Inflammatory macrophage treated with lipopolysaccharide for 4 hours (primary cell): ENCODE measurements around the gene SGCA.

Source experiments
- DNase-seq: peaks from one replicate; pipeline ENCODE4 v3.0.0-alpha.2; 2020

The SGCA gene

GRCh38 chr17:50134206-50135110 is 31.3 kb upstream of the SGCA start:
- no peak for DNase-seq

DNA sequence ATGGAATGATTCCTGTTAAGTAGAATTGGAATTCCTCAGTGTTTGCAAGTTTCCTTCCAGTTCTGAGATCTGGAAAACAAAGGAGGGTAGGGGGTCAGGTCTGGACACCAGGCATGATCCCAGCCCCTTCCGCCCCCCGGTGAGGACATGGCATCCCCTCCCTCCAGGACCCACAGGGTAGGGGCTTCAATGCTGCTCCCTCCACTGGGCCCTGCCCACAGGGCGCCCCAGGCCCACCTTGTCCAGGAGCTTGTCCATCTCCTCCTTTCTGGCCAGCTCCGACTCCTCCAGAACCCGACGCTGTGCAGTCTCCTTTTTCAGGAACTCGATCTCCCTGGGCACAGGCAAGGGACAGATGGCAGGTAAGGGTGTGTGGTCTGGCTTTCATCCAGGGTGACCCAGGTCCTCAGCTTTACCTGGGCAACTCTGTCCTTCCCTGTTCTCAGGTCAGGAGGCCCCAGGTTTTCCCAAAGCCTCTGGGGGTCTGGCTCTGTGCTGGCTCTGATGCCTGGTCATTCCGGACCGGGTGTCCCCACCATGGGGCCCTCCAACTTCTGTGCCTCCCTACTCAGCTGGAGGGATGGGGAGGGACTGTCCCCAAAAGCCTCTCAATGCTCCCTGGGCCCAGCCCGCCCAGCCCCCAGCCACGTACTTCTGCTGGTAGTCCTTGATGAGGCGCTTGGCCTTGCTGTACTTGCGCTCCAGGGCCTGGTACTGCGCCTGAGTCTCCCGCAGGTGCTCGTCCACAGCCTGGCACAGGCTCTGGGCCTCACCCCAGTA is 30.3 kb upstream of the SGCA start:
- no peak for DNase-seq

DNA sequence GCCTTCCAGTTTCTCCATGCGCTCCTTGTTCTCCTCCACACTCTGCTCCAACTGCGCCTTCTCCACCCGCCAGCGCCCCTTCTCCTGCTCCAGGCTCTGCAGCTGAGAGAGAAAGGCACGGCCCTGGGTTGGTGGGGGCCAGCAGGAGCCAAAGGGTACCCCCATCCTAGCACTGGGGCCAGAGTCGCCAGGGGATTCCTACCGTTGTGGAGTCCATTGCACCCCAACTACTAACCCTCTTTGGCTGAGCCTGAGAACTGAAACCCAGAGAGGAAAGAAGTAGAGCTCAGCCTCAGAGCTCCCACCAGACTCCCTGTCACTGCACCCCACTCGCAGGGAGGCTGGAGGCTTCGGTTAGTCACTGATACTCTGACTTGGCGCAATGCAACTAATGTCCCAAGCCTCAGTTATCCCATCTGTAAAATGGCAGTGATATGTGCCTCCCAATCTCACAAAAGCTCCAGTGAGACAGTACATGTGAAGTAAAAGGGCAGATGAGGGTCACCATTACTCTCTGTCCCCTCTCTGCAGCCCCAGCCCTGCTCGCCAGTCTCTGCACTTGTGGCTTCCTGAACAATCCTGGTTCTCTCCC is 29.6 kb upstream of the SGCA start:
- DNase-seq, result no peak

GRCh38 chr17:50137042-50137441 is 28.8 kb upstream of the SGCA start:
- DNase-seq, result peak; percentile 56

DNA sequence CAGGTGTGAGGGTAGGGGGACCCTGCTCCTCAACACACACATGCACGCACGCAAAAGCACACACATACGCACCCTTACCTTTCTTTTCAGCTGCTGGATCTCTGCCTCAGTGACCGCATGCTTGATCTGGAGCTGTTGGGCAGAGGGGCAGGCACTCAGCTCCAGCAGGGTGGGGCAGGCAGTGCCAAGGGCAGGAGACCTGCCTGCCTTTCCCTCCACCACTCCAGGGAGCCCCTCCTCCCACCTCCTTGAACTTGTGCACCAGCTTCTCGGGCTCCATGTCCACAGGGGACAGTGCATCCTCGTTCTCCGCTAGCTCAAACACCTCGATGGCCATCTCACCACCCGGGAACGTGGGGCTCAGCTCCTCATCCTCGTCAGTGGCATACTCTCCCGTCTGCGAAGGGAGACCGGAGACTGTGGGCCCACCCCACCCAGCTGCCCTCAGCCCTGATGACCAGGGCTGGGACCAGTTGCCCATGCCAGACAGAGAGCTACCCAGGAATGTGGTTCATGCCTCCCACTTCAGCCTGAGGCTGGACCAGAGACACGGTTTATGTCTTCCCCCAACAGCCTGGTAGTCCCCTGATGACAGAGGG is 26.5 kb upstream of the SGCA start:
- no peak for DNase-seq

DNA sequence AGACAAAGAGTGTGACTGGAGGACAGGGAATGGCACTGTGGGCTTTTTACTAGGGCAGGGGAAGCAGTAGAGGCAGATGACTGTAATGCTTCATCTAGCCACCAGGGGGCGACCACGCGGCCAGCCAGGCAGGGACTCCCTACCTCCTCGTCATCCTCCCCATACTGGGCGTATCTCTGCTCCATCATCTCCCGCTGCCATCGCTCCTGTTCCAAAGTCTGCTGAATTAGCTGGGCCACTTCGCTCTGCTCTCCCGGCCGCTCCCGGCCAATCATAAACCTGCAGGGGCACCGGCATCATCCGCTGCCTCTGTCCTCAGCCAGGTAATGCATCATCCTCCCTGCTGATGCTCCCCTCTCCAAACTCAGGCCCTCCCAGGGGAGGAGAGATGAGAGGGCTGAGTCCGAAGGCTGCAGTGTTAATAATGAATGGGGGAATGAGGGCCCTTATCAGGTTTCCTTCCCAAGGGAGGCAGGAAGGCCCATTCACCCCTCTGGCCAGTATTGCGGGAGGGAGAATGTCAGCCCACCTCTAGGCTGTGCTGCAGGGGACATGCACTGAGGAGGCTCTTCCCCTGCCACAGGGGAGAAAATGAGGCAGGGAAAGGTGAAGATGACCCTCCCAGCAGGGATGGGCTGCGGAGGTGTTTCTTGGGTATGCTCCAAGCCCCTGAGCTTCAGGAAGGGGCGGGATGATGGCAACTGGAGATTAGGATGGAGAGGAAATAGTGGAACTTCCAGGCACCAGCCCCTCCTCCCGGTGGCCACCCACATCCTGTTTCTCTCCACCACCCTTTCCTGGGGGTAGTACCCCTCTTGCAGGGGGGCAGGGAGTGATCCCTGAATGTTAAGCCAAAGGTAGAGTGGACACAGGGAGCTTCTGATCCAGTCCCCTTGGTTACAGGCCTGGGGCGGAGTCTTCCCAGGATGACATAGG is 25.6 kb upstream of the SGCA start:
- DNase-seq, result peak; percentile 74

- DNase-seq, result no peak
These were observed 24.6 kb upstream of the SGCA start for GRCh38 chr17:50141026-50141744.

DNA sequence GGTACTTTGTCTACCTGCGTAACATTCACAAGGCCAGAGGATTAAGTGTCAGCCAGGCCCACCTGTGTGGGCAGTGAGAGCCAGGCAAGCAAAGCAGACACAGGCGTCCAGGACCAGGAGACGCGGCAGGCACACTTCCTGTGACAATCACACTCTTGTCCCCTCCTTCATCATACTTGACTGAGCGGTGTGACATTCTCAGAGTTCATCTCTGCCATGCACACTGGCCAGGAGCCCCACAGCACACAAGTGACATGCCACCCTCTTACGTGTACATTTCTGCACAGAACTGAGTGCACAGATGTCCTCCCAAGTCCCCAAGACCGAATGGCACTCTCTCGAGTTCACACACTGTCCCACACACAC is 24.1 kb upstream of the SGCA start:
- DNase-seq, result no peak

GRCh38 chr17:50143461-50144176 is 22.2 kb upstream of the SGCA start:
- DNase-seq, result no peak

GRCh38 chr17:50144355-50144754 is 21.4 kb upstream of the SGCA start:
- no peak for DNase-seq

DNA sequence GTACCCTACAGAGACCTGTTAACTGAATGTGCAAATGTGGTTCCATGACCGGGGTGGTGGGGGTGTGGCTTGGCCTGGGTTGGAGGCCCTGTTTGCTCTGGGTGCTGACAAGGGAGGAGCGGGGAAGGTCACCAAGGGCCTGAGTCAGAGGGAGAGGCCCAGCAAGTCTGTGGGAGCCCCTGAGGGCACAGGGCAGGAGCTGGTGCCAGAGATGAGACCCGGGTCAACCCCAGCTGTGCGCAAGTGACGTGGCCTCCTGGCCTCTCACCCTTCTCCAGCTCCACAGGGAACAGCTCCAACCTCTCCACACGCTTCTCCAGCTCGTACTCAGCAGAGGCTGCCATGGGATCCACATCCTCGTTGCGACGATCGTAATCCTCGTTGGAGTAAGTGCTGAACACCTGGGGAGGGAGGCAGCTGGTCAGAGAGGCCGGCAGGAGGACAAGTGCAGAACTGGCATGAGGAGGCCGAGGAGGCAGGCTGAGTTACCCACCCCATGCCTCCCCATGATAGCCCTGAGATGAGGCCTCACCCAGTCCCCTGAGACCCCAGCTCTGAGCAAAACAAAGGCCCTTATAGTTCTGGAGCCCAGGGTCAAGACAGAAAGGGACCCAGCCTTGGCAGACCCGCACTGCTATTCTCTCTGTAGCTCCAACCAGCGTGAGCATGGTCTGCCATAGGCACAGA is 20.8 kb upstream of the SGCA start:
- no peak for DNase-seq

DNA sequence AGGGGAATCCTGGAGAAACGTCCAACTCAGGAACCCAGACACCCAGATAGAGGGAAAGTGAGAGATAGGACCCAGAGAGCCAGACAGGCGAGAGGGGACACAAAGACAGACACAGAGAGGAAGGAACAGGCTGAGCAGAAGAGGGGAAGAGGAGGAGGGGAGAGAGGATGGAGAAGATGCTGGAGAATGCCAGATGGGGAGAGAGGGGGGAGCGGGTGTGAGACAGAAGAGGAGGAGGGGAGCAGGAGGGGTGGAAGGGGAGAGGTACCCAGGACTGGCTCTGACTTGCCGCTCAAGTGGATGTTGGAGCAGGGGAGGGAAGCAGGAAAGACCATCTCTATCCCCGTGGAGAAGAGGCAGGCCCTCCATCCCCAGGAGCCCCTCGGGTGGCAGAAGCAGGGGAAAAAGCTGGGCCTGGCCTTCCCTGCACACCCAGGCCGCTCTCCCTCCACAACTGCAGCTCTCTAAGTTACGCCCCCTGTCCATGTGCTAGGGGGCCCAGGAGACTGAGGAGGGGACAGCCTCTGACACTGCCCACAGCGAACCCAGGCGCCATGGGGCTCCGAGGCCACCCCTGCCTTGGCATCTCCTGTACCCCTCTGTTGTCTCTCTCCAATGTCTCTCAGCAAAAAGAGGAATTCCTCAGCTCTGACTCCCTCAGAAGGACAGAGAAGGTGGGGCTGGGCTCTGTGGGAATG is 20.1 kb upstream of the SGCA start:
- no peak for DNase-seq

GRCh38 chr17:50146230-50146926 is 19.4 kb upstream of the SGCA start:
- no peak for DNase-seq

DNA sequence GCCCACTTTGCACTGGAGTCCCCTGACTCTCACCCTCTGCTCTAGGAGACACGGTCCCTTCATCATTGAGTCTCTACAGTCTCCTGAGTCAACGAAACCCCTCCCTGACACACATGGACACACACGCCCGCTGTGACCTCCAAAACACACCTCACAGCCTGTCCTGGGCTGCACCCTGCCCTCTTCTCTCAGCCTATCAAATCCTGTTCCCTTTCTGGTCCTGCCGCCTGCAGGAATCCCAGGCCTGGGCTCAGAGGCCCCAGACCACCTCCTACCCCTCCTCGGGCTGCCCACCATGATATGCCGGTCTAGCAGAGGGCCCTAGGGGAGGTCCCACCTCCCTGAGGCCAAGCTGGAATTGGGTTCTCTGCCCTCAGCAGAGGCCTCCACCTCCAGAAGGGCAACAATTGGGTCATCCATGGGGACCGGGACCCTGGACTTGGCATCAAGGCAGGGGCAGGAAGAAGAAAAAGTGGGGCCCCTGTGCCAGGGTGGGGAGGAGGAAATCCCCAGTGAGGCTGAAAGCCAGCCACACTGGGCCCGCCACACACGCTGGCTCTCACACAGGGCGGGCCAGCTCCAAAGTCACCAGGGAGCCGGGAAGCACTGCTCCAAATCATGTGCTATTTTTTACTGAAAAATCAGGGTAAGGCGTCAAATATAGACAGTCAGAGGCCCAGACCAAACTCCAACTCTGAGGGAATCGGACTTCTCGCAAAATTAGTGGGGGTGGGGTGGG is 18.7 kb upstream of the SGCA start:
- DNase-seq, result peak; percentile 14

DNA sequence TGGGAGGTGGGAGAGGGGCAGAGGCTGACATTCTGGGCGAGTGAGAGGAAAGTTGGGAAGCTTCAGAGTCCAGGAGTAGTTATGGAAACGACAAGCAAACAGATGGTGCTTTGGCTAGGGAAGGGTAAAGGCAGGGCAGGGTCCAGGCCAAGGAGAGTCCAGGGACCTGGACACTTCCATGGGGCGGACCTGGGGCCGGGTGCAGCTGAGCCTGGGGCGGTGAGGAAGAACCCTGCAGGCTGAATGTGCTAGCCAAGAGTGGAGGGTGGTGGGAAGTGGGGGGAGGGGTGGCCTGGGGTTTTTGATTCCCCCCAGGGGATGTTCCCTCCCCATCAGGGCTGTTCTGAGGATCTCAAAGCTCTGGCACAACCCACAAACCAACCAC is 18.0 kb upstream of the SGCA start:
- DNase-seq, result no peak

GRCh38 chr17:50148226-50149090 is 17.3 kb upstream of the SGCA start:
- peak; percentile 89 for DNase-seq

DNA sequence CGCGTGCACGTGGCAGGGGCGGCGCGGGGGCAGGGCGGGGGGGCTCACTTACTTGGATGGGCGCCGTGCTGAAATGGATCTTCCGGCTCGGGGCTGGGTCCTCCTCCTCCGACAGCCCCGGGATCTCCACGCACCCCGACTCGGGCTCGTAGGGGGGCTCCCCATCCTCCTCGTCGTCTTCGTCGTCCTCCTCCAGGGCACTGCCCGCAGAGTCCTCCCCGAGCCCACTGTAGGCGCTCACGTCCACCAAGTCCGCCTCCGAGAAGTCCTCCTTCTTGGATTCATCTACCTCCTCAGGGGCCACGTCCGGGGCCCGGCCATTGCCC is 16.8 kb upstream of the SGCA start:
- DNase-seq, result no peak
